HEK293 (cell line): ENCODE data around the gene CCDC78.

Source experiments
- CTCF ChIP-seq: fragments of 450-650 bp; formaldehyde crosslinking; IDR thresholded peaks from 2 replicates; pipeline ENCODE4 v1.5.1; 2016; ENCODE audit warnings: missing biosample characterization, missing genetic modification characterization
- GLI2 ChIP-seq: fragments of 450-650 bp; formaldehyde crosslinking; IDR thresholded peaks from 2 replicates; pipeline ENCODE4; 2017; ENCODE audit warnings: missing biosample characterization, missing genetic modification characterization, low read depth, borderline replicate concordance
- YY1 ChIP-seq: fragments of 450-650 bp; formaldehyde crosslinking; IDR thresholded peaks from 2 replicates; pipeline ENCODE4 v1.5.1; 2018; ENCODE audit warnings: missing biosample characterization, missing genetic modification characterization
- ZNF18 ChIP-seq: fragments of 450-650 bp; formaldehyde crosslinking; IDR thresholded peaks from 2 replicates; pipeline ENCODE4 v1.5.1; 2016; ENCODE audit warnings: missing biosample characterization, missing genetic modification characterization
- ZNF398 ChIP-seq: fragments of 450-650 bp; formaldehyde crosslinking; IDR thresholded peaks from 2 replicates; pipeline ENCODE4 v1.5.1; 2017; ENCODE audit warnings: missing biosample characterization, missing genetic modification characterization
- ZNF670 ChIP-seq: fragments of 450-650 bp; formaldehyde crosslinking; IDR thresholded peaks from 2 replicates; pipeline ENCODE4 v1.5.1; 2016; ENCODE audit warnings: missing biosample characterization, missing genetic modification characterization, low read depth
- ZNF677 ChIP-seq: fragments of 450-650 bp; IDR thresholded peaks from 2 replicates; pipeline ENCODE4 v1.5.0; 2018; ENCODE audit warnings: missing biosample characterization, mild to moderate bottlenecking, missing genetic modification characterization, moderate library complexity

- no peak for TF ChIP-seq ZNF398 (tag by site-specific recombination)
- no peak for TF ChIP-seq ZNF670
- no peak for TF ChIP-seq ZNF677 (tag by site-specific recombination)
- TF ChIP-seq CTCF (tag by site-specific recombination) = no peak
- no peak for TF ChIP-seq ZNF18 (tag by site-specific recombination)
- TF ChIP-seq YY1 (tag by site-specific recombination) = no peak
- no peak for TF ChIP-seq GLI2 (tag by site-specific recombination)
These were observed 42.2 kb upstream of the CCDC78 start for GRCh38 chr16:768428-768827.
